Measurements from ENCODE around the gene GSTM3.

GRCh38 chr1:109750920-109751319, 10.1 kb upstream of the GSTM3 start:
- TF ChIP-seq EZH2 (IDR thresholded peaks at IDR 0.05; ENCODE audit: insufficient read depth, low read length) (no peak), CTCF (IDR thresholded peaks at IDR 0.05; ENCODE audit: insufficient read depth, low read depth, low read length) (no peak)

All from astrocyte (in vitro differentiated cells and primary cell).